IPS-18c (cell line): ENCODE results near the gene ALK.

ENCODE experiments used
- H3K4me3 ChIP-seq: 2 replicates; pipeline ENCODE4 v1.7.0; 2013; ENCODE audit warnings: low read depth, mild to moderate bottlenecking, low read length, moderate library complexity; ENCODE audit not compliant: insufficient read depth
- H3K9me3 ChIP-seq: one replicate; pipeline ENCODE4 v1.6.1; 2013; ENCODE audit warnings: mild to moderate bottlenecking, low read length, moderate library complexity; ENCODE audit not compliant: control insufficient read depth, insufficient read depth

Gene ALK

DNA sequence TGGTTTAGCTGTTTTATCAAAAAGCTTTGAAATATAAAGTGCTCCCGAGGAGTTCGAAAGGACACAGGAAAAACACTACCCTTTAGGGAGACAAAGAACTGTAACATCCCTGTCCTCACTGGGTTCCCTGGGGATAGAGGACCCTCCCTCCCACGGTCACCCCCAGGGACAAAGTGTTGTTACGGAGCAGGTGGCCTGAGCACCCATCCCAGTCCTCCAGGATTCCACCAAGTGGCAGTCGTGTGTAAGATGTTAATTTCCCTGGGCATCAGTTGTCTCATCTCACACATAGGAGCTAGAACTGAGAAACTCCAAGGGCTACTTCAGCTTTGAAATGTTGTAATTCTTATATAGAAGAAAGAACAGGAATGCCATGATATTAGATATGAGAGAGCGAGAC lies 137.7 kb downstream of the ALK start:
- no peaks in the 10 kb centered on the region for H3K9me3 ChIP-seq
- H3K4me3 ChIP-seq, result no peak overlapping the region

GRCh38 chr2:29782549-29783458 lies 138.6 kb downstream of the ALK start:
- Histone ChIP-seq H3K9me3 (no peaks in the 10 kb centered on the region), H3K4me3 (no peak overlapping the region)

GRCh38 chr2:29782087-29782486 lies 139.3 kb downstream of the ALK start:
- Histone ChIP-seq H3K9me3 (no peaks in the 10 kb centered on the region), H3K4me3 (no peak overlapping the region)

- Histone ChIP-seq H3K4me3 (no peak overlapping the region), H3K9me3 (no peaks in the 10 kb centered on the region)
These were observed 140.5 kb downstream of the ALK start for GRCh38 chr2:29780906-29781305.

DNA sequence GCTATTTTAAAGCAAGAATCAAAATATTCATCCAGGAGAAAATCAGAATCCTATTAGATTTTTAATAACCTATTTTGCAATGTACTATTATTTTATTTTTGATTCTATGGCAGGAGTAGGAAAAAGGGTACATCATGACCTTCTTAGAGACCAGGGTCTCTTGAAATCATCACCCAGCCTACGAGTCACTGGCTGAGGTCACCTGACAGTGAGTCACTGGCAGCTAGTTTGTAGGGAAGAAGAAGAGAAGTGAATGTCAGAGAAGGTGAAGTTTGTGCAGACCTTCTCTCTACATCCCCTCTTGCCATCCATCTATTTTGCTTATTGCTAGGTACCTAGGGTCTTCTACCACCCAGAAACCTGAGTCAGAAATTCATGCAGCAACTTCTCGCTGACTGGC lies 144.2 kb downstream of the ALK start:
- Histone ChIP-seq H3K9me3 (no peaks in the 10 kb centered on the region), H3K4me3 (no peak overlapping the region)

DNA sequence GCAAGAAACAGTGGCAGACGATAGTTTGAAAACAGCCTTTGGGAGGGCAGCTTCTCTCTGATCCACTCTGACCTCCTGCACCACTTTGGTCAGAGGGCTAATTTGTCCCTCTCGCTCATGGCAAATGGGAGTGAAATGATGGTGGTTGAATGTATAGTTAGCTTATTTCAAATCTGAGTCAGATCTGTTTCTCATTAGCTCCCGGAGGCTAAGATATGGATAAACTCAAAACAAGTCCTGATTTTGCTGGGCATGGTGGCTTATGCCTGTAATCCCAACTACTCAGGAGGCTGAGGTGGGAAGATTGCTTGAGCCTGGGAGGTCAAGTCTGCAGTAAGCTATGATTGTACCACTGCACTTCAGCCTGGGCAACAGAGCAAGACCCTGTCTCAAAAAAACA lies 145.0 kb downstream of the ALK start:
- Histone ChIP-seq H3K9me3 (no peaks in the 10 kb centered on the region), H3K4me3 (no peak overlapping the region)

GRCh38 chr2:29775937-29776336 lies 145.4 kb downstream of the ALK start:
- Histone ChIP-seq H3K9me3 (no peaks in the 10 kb centered on the region), H3K4me3 (no peak overlapping the region)

DNA sequence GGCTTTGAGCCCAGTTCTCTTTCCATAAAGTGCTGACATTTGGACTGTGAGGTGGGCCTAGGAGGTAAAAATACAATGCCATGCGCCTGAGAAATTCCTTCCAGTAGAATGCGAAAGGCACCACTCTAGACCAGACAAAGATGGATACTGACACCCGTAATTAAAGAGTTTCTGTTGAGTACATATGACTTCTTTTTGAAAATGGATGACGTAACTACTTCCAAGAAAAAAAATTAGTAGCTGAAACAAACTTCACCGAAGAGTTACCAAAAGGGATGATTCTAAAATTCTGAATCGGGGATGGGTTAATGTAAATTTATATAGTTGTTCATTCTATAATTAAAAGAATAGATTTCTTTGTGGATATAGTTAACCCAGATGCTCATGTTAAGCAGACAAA lies 146.8 kb downstream of the ALK start:
- Histone ChIP-seq H3K4me3 (no peak overlapping the region), H3K9me3 (no peaks in the 10 kb centered on the region)

- H3K9me3 ChIP-seq, result no peaks in the 10 kb centered on the region
- H3K4me3 ChIP-seq, result no peak overlapping the region
These were observed 150.5 kb downstream of the ALK start for GRCh38 chr2:29770846-29771245.

DNA sequence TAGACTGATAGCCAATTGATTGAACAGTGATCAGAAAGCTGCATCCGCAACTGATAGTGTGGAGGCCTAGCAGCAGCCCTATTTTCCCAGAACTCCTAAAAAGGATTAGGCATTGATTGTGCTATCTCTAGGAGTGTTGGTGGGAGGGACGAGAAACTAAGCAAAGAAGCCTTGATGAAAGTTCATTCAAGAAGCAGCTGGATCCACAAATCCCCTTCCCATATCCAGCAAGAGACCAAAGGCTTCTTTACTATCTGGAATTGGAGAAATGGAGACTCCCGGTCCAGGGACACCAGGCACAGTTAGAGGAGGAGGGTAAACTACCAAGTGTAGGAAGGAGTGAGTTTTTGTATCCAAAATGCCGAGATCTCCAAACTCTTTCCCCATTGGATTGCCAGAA lies 151.5 kb downstream of the ALK start:
- H3K9me3 ChIP-seq, result no peaks in the 10 kb centered on the region

GRCh38 chr2:29767606-29768335 lies 153.6 kb downstream of the ALK start:
- no peak overlapping the region for H3K4me3 ChIP-seq
- no peaks in the 10 kb centered on the region for H3K9me3 ChIP-seq

More for the DNA sequence above, 151.5 kb downstream of the ALK start:
- no peak overlapping the region for H3K4me3 ChIP-seq

GRCh38 chr2:29766191-29766590 lies 155.2 kb downstream of the ALK start:
- Histone ChIP-seq H3K4me3 (no peak overlapping the region), H3K9me3 (no peaks in the 10 kb centered on the region)

DNA sequence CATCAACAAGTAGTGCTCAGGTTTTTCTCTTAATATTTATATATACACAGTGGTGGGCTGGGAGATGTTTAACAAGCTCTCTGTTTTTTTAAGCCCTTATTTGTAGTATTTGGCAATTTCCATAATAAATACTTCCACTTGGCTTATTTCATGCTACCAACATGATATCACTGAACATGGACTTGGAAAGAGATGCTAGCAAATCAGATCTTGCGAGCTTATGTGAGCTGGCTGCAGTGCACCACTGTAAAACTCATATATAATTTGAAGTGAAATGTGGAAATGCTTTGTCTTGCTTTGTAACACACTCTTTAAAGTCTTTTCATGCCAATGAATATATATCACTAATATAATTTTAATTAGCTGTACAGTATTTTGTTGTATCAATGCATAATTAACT lies 155.7 kb downstream of the ALK start:
- H3K9me3 ChIP-seq, result no peaks in the 10 kb centered on the region

DNA sequence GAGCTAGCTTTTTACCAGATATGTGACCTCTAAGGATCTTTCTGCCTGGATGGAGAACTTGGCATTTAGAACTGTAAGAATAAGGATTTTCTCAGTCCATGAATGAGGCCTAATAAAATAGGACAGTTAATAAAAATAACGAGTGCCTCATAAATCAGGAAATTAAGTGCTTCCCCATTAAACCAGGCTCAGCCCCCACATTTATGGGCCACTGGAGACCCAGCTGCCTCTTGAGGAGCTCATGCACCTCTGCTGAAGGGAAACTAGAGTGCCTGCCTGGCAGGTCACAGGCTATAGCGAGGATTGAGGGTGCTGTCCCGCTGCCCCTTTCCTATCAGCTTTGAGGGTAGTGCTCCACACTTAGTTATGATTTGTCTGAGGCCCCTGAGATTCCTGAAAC lies 158.0 kb downstream of the ALK start:
- H3K9me3 ChIP-seq, result no peaks in the 10 kb centered on the region
- no peak overlapping the region for H3K4me3 ChIP-seq

More for the DNA sequence above, 155.7 kb downstream of the ALK start:
- H3K4me3 ChIP-seq, result no peak overlapping the region

- no peak overlapping the region for H3K4me3 ChIP-seq
- no peaks in the 10 kb centered on the region for H3K9me3 ChIP-seq
These were observed 159.1 kb downstream of the ALK start for GRCh38 chr2:29762239-29762638.

GRCh38 chr2:29761278-29761677 lies 160.1 kb downstream of the ALK start:
- no peak overlapping the region for H3K4me3 ChIP-seq
- no peaks in the 10 kb centered on the region for H3K9me3 ChIP-seq

- Histone ChIP-seq H3K4me3 (no peak overlapping the region), H3K9me3 (peaks cover 3% of the 10 kb centered on the region)
These were observed 161.4 kb downstream of the ALK start for GRCh38 chr2:29760008-29760407.

DNA sequence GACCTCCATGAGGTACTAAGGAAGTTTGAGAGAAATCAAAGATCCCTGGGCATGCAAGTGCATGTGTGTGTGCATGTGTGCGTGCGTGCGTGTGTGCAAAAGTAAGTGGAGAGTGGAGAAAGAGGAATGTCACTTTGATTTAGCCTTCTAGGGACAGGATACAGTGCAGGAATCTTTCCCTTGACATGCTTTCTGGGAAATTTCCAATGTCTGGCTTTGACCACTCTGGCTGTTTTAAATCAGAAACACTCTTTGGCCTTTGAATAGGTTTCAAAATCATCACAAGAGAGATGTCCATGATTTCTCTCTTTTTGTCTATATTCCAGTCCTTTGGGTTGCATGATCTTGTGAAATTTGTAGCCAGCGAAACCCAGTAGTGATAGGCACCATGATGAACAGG lies 162.0 kb downstream of the ALK start:
- H3K4me3 ChIP-seq, result no peak overlapping the region
- peaks cover 3% of the 10 kb centered on the region for H3K9me3 ChIP-seq
